AG09319 (cell line): ENCODE results near the gene DPP10.

ENCODE experiments used
- DNase-seq: peaks from one replicate; pipeline ENCODE4 v3.0.0-alpha.2; 2010; ENCODE audit warnings: low read depth; ENCODE audit errors: extremely low read depth
- CTCF ChIP-seq: IDR thresholded peaks from 2 replicates; pipeline ENCODE4 v1.5.1; 2011; ENCODE audit warnings: low read depth, mild to moderate bottlenecking, inconsistent platforms, low read length, moderate library complexity

Gene DPP10

DNA sequence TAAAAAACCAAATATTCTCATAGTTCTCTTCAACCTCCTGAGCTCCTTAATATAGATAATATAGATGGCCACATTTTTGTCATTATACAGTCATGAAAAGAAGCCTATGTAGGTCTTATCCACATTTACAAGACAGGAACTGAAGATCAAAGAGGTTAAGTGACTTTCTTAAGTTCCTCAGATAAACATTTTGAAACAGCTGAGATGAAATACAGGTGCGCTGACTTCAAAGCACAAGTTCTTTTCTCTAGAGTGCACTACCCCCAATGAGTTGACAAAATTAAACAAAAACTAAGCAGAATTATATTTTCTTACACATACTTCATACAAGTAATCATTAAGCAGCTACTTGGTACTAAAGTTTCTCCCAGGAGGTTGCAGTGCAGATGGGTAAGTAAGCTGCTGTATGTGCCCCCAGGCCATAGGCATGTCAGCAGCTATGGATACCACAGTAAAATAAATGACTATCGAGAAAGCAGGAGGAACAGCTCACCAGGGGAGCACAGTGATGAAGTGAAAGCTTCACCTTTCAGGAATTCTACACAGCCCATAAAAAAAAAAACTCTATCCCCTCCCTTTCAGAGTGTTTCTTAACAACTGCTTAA is 199.8 kb downstream of the DPP10 start:
- no peak for DNase-seq
- no peak for TF ChIP-seq CTCF

GRCh38 chr2:114642988-114643553 is 200.6 kb downstream of the DPP10 start:
- no peak for DNase-seq
- no peak for TF ChIP-seq CTCF

GRCh38 chr2:114651933-114652332 is 209.5 kb downstream of the DPP10 start:
- DNase-seq = no peak
- TF ChIP-seq CTCF = no peak

GRCh38 chr2:114659880-114660279 is 217.4 kb downstream of the DPP10 start:
- no peak for DNase-seq
- no peak for TF ChIP-seq CTCF

DNA sequence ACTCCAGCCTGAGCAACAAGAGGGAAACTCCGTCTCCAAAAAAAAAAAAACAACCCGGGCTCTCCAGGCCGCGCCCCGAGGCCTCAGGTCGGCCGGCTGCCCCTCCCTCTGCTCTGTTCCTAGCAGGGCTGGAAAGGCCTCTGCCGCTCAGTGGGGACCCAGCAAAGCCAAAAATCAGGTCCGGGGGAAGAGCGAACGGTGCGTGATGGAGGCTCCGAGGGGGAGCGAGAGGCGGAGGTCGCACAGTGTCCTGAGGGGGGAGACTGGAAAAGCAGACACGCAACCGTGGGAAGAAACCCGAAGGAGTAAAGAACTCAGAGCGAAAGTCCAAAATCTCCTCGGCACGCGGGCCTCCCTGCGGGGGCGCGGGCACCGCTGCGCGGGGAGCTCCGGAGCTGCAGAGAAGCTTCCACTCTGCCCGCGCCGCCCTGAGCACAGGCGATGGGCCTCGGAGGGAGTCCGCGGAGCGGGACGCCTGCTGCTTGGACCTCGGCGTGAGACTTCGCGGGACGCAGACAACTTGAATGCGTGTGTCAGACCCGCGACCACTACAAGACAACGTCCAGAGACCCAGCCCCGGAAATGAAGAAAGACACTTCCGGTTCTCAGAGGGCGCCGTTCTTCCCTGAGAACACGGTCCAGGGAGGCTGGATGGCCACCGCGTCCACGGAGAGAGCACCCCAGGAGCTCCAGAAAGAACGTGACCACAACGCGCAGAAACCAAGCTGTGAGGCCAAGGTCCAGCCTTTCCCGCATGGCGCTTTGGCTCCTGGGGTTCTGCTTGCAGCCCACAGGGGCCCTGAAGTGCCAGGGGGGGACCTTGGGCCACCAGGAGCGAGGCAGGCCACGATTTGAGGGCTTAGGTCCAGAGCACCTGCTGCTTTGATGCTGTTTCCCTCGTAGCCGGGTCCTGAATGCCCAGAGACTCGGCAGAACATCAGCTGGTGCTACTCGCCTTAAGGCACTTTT is 219.8 kb downstream of the DPP10 start:
- TF ChIP-seq CTCF = no peak
- no peak for DNase-seq

DNA sequence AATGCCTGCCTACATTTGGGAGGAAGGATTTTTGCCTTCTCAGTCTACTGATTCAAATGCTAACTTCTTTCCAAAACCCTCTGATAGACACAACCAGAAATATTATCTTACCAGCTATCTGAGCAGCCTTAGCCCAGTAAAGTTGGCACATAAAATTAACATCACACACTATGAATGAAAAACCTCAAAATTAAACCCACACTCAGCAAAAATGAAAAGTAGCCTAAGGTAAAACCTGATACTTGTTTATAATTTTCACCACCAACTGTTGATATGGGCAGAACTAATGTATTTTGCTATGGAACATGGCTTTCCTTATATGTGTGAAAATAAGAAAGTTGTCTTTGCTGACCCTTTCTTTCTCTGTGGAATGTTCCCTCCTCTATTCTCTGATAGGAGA is 226.0 kb downstream of the DPP10 start:
- TF ChIP-seq CTCF = no peak
- DNase-seq = no peak

GRCh38 chr2:114683251-114683650 is 240.8 kb downstream of the DPP10 start:
- no peak for TF ChIP-seq CTCF
- no peak for DNase-seq
